Upper lobe of left lung (tissue), 4 donors: ENCODE measurements around the gene RASSF4.

ENCODE experiments used
- CTCF ChIP-seq, 6 experiments: fragments of 450-650 bp in 4 of 6; fragments of 200-600 bp in 2 of 6; sonication (generic) in 2 of 6; IDR thresholded peaks; one replicate each; pipeline ENCODE4 v1.5.1; 2016 to 2019; ENCODE audit warnings: antibody characterized with exemption in 6 of 6
- POLR2A ChIP-seq, 4 donors: fragments of 450-650 bp; IDR thresholded peaks; one replicate each; pipeline ENCODE4 v1.5.1; 2016 to 2017; ENCODE audit warnings: antibody characterized with exemption in 4 of 4, mild to moderate bottlenecking in 2 of 4

DNA sequence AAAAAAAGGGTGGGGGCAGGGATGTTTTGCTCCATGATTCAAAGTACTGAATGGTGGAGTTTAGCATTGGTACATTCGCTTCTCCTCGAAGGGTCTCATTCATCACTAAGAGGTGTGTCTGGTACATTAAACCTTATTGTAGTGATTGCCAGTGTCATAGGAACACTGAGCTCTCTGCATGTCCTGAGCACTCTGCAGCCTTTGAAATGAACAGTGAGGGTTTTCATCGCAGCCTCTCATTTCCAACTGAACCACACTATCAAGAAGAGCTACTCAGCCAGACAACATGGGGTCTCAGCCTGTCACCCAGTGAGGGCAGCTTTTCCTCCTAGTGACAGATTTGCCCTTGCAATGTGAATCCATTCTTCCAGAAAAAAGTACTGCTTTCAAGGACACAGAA is 26.6 kb downstream of the RASSF4 start:
- TF ChIP-seq CTCF (IDR thresholded peaks at IDR 0.05) (no peak), POLR2A (IDR thresholded peaks at IDR 0.05) (no peak)
